ENCODE results near the gene AKR1D1. TPM values are rescaled to one million over a fixed set of nuclear protein-coding genes. Genes with fewer than 3 reads are reported as not detected.
"Not testable (repeated sequence)": the region's sequence is repeated elsewhere in the genome, so short reads cannot be mapped to it uniquely, and the experiment has no call there.

AKR1D1 gene
- total RNA-seq, 4 donors from 2014 or later: not detected

GRCh38 chr7:138091032-138091431 lies 14.8 kb downstream of the AKR1D1 start:
- no peaks in the 10 kb centered on the region for H3K4me1 ChIP-seq
- no peak overlapping the region for H3K4me3 ChIP-seq (replicated peaks in 1 of 3)
- no peak overlapping the region for H3K27ac ChIP-seq
- no peaks in the 10 kb centered on the region for H3K36me3 ChIP-seq
- no peak for TF ChIP-seq CTCF (IDR thresholded peaks at IDR 0.05)
- no peak for TF ChIP-seq POLR2A (IDR thresholded peaks at IDR 0.05)
- no peaks in the 10 kb centered on the region for H3K9me3 ChIP-seq
- no peaks in the 10 kb centered on the region for H3K27me3 ChIP-seq
- 54 to 62% methylated on average over 3 of the region's 3 CpGs for WGBS, 2 donors
- intact Hi-C loops (cut with DNase I): no loop called here
- DNase-seq: no peak

- H3K4me3 ChIP-seq (replicated peaks in 1 of 3); H3K9me3 ChIP-seq; intact Hi-C loops (cut with DNase I); H3K4me1 ChIP-seq; H3K27ac ChIP-seq; DNase-seq; H3K36me3 ChIP-seq; H3K27me3 ChIP-seq: not testable (repeated sequence)
- WGBS, 2 donors: 82 to 92% methylated on average over 2 of the region's 2 CpGs
Observed at GRCh38 chr7:138091840-138092239, 15.6 kb downstream of the AKR1D1 start.

GRCh38 chr7:138092486-138093028 lies 16.3 kb downstream of the AKR1D1 start:
- H3K36me3 ChIP-seq: no peaks in the 10 kb centered on the region
- no peaks in the 10 kb centered on the region for H3K4me1 ChIP-seq
- no peaks in the 10 kb centered on the region for H3K9me3 ChIP-seq
- no peak for TF ChIP-seq CTCF (IDR thresholded peaks at IDR 0.05)
- TF ChIP-seq POLR2A (IDR thresholded peaks at IDR 0.05): no peak
- H3K27me3 ChIP-seq: no peaks in the 10 kb centered on the region
- no peak overlapping the region for H3K27ac ChIP-seq
- 92 to 93% methylated on average over 6 of the region's 6 CpGs for WGBS, 2 donors
- DNase-seq: no peak
- intact Hi-C loops (cut with DNase I): no loop called here
- H3K4me3 ChIP-seq (replicated peaks in 1 of 3): no peak overlapping the region

GRCh38 chr7:138095972-138096935 lies 20.0 kb downstream of the AKR1D1 start:
- H3K4me3 ChIP-seq (replicated peaks in 1 of 3): no peak overlapping the region
- no peaks in the 10 kb centered on the region for H3K36me3 ChIP-seq
- 85 to 88% methylated on average over 8 of the region's 8 CpGs for WGBS, 2 donors
- no peaks in the 10 kb centered on the region for H3K9me3 ChIP-seq
- intact Hi-C loops (cut with DNase I): no loop called here
- no peaks in the 10 kb centered on the region for H3K4me1 ChIP-seq
- no peak overlapping the region for H3K27ac ChIP-seq
- TF ChIP-seq POLR2A (IDR thresholded peaks at IDR 0.05) (no peak), CTCF (IDR thresholded peaks at IDR 0.05) (no peak)
- no peak for DNase-seq
- H3K27me3 ChIP-seq: no peaks in the 10 kb centered on the region

- intact Hi-C loops (cut with DNase I): no loop called here
- Histone ChIP-seq H3K27ac (no peak overlapping the region), H3K9me3 (no peaks in the 10 kb centered on the region), H3K36me3 (no peaks in the 10 kb centered on the region), H3K4me1 (no peaks in the 10 kb centered on the region), H3K27me3 (no peaks in the 10 kb centered on the region), H3K4me3 (replicated peaks in 1 of 3) (no peak overlapping the region)
- peak; percentile 9 to 12 for DNase-seq
- TF ChIP-seq CTCF (IDR thresholded peaks at IDR 0.05): peak in 2 of 6 experiments; percentile 5 to 21
- TF ChIP-seq POLR2A (IDR thresholded peaks at IDR 0.05): no peak
- WGBS, 2 donors: 84 to 85% methylated on average over 3 of the region's 3 CpGs
Observed at GRCh38 chr7:138097064-138097741, 20.9 kb downstream of the AKR1D1 start.

Measured in thyroid gland (tissue), 4 donors.